Measurements from ENCODE around the gene SLC25A51. TPM values are rescaled to one million over a fixed set of nuclear protein-coding genes. Genes with fewer than 3 reads are reported as not detected.

The SLC25A51 gene
- total and polyA plus RNA-seq, 3 donors from 2014 or later, result 18.4 to 27.4 (median 19.1) TPM

DNA sequence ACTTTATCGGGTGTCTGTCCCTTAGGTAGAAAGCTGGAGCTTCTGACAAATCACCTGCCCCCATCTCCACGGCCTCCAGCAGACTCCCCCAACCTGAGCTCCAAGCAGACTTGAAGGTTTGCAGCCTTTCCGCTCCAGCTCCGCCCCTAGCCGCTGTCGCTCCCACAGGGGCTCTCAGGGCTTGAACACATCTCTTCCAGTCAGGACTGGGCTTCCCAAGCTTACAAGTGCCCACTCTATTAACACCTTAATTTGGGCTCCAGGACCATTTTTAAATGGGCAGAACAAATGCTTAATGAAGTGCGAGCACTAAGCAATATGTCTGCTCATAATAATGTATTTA, 17.2 kb upstream of the SLC25A51 start:
- Histone ChIP-seq H3K27me3 (no peaks in the 10 kb centered on the region), H3K27ac (no peak overlapping the region), H3K4me3 (no peak overlapping the region), H3K9me3 (no peaks in the 10 kb centered on the region), H3K4me1 (peaks cover 5% of the 10 kb centered on the region), H3K36me3 (ENCODE audit: low read depth, missing control alignments) (no peaks in the 10 kb centered on the region)
- intact Hi-C loops (cut with DNase I; ENCODE audit: low total_unique reads), result no loop called here
- no peak for TF ChIP-seq POLR2A (IDR thresholded peaks at IDR 0.05)
- TF ChIP-seq, protein P1, sequence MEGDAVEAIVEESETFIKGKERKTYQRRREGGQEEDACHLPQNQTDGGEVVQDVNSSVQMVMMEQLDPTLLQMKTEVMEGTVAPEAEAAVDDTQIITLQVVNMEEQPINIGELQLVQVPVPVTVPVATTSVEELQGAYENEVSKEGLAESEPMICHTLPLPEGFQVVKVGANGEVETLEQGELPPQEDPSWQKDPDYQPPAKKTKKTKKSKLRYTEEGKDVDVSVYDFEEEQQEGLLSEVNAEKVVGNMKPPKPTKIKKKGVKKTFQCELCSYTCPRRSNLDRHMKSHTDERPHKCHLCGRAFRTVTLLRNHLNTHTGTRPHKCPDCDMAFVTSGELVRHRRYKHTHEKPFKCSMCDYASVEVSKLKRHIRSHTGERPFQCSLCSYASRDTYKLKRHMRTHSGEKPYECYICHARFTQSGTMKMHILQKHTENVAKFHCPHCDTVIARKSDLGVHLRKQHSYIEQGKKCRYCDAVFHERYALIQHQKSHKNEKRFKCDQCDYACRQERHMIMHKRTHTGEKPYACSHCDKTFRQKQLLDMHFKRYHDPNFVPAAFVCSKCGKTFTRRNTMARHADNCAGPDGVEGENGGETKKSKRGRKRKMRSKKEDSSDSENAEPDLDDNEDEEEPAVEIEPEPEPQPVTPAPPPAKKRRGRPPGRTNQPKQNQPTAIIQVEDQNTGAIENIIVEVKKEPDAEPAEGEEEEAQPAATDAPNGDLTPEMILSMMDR (IDR thresholded peaks at IDR 0.05), result no peak
- DNase-seq, result no peak
- 87 to 88% methylated on average over 7 of the region's 7 CpGs for WGBS, 2 donors

DNA sequence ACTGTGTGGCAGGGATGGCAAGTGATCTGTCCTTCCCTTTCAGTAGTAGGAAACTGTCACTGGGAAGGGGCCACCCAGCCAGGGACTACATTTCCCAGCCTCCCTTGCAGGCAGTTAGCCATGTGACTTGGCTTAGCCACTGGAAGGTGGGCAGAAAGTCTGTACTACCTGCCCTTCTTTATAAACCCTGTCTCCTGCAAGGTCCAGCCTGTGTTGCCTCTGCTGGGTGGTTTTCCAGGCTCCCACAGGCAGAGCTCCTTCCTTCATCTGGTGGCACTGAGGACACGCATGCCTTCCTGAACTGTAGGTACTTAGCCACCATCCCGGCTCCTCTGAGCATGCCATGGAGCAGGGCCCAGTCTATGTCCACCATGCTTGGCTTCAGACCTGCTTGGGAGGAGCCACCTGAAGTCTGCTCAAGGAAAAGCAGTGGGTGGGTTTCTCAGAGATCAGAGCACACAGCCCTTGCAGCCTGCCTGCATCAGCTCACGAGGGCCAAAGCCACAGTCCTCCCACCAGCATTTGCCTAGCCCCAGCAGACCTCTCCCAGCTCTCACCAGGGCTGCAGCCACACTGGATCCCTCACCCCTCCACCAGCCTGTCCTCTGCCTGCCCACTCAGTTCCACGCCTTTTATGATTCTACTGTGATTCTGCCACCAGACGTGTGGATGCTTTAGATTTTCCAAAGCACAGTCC, 16.7 kb upstream of the SLC25A51 start:
- Histone ChIP-seq H3K9me3 (no peaks in the 10 kb centered on the region), H3K27ac (no peak overlapping the region), H3K4me3 (no peak overlapping the region), H3K27me3 (no peaks in the 10 kb centered on the region), H3K4me1 (peaks cover 5% of the 10 kb centered on the region), H3K36me3 (ENCODE audit: low read depth, missing control alignments) (no peaks in the 10 kb centered on the region)
- intact Hi-C loops (cut with DNase I; ENCODE audit: low total_unique reads), result no loop called here
- 88 to 89% methylated on average over 5 of the region's 5 CpGs for WGBS, 2 donors
- DNase-seq, result no peak
- TF ChIP-seq POLR2A (IDR thresholded peaks at IDR 0.05), result no peak
- TF ChIP-seq, protein P1 (IDR thresholded peaks at IDR 0.05), result no peak

DNA sequence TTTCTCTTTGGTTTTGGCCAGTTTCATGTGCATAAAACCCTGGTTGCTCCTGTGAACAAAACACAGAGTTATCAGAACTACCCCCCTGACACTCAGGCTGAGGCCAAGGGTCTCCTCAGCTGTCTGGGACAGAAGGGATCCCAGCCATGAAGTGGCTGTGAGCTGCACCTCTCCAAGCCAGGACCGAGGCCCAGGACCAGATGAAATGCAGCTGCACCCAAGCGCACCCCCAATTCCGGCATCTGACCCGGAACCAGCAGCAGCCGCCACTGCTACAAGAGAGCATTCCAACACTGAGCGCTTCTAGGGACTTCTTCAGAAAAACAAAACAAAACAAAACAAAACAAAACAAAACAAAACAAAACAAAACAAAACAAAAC, 16.0 kb upstream of the SLC25A51 start:
- WGBS, 2 donors, result 95 to 96% methylated on average over 6 of the region's 6 CpGs
- no peak overlapping the region for H3K27ac ChIP-seq
- intact Hi-C loops (cut with DNase I; ENCODE audit: low total_unique reads), result loop anchor here (10.0 kb wide), 1 partner anchor 145 kb away; the partner anchor contains the start of gene SHB
- no peaks in the 10 kb centered on the region for H3K27me3 ChIP-seq
- no peak overlapping the region for H3K4me3 ChIP-seq
- H3K36me3 ChIP-seq (ENCODE audit: low read depth, missing control alignments), result no peaks in the 10 kb centered on the region
- DNase-seq, result no peak
- no peaks in the 10 kb centered on the region for H3K9me3 ChIP-seq
- TF ChIP-seq, protein P1 (IDR thresholded peaks at IDR 0.05), result no peak
- no peak for TF ChIP-seq POLR2A (IDR thresholded peaks at IDR 0.05)
- H3K4me1 ChIP-seq, result peaks cover 5% of the 10 kb centered on the region

DNA sequence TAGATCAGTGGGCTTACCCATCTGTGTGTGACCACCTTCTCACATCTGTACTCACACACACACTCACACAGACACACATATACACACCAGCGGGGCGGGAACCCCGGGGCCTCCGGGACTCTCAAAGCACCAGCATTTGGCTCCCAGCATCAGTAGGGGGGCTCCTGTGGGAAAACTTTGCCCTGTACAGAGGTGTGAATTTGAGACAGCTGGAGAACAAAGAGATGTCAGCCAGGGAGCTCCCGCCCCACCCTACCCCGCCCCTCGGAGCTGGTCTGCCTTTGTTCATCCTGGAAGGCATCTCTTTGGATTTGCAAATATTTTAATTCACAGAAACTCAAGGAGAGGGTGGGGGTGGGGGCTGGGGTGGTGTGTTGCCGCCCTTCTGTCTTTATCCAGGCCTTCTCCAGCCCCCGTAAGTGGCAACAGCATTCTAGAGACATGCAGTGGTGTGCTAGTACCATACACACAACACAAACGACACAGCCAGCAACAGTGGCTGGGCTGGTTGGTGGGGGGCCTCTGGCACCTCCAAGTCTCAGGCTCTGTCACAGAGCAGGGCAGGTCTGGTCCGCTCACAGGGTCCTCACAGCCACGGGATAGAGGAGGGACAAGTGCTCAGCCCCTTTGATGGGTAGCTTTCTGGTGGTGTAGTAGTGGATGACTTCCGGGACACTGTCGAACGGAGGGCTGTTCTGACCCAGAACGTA, 15.5 kb upstream of the SLC25A51 start:
- intact Hi-C loops (cut with DNase I; ENCODE audit: low total_unique reads), result loop anchor here (10.0 kb wide), 1 partner anchor 145 kb away; the partner anchor contains the start of gene SHB
- no peaks in the 10 kb centered on the region for H3K27me3 ChIP-seq
- H3K9me3 ChIP-seq, result no peaks in the 10 kb centered on the region
- DNase-seq, result no peak
- 88 to 98% methylated on average over 8 to 16 of the region's 16 CpGs for WGBS, 2 donors
- peaks cover 5% of the 10 kb centered on the region for H3K4me1 ChIP-seq
- no peak overlapping the region for H3K27ac ChIP-seq
- no peaks in the 10 kb centered on the region for H3K36me3 ChIP-seq (ENCODE audit: low read depth, missing control alignments)
- no peak overlapping the region for H3K4me3 ChIP-seq
- TF ChIP-seq POLR2A (IDR thresholded peaks at IDR 0.05), result no peak
- TF ChIP-seq, protein P1 (IDR thresholded peaks at IDR 0.05), result no peak

Measured in testis (tissue), 3 donors.